A549 (cell line): ENCODE data around the gene PIM3.

Experiments
- BHLHE40 ChIP-seq: IDR thresholded peaks from 2 replicates; pipeline ENCODE4 v1.6.1; 2012; ENCODE audit warnings: low read depth, low read length, inconsistent platforms
- EP300 ChIP-seq, 2 experiments: fragments of >200 bp; sonication (Bioruptor Twin); formaldehyde crosslinking; IDR thresholded peaks; 2 replicates in 1 of 2; 3 replicates in 1 of 2; pipeline ENCODE4 v1.6.1; 2016 to 2017
- ESRRA ChIP-seq: fragments of 150-350 bp; IDR thresholded peaks from 2 replicates; pipeline ENCODE4 v1.6.1; 2014; ENCODE audit warnings: mild to moderate bottlenecking, low read length, borderline replicate concordance
- HOXB13 ChIP-seq: fragments of 250-450 bp; sonication (Bioruptor Pico); IDR thresholded peaks from 2 replicates; pipeline ENCODE4 v1.5.0; 2020; ENCODE audit warnings: low read depth, mild to moderate bottlenecking, moderate library complexity
- KDM1A ChIP-seq: fragments of 200-600 bp; sonication (generic); IDR thresholded peaks from 2 replicates; pipeline ENCODE4 v1.6.1; 2016; ENCODE audit warnings: low read depth, mild to moderate bottlenecking
- RAD21 ChIP-seq, 2 experiments: fragments of >200 bp in 1 of 2; sonication (Bioruptor Twin) in 1 of 2; formaldehyde crosslinking in 1 of 2; IDR thresholded peaks in 1 of 2; conservative IDR thresholded peaks in 1 of 2; 2 replicates in 1 of 2; 3 replicates in 1 of 2; pipeline ENCODE4 v1.6.1; 2012 to 2018; ENCODE audit warnings: inconsistent platforms in 1 of 2
- RARB ChIP-seq: fragments of 250-450 bp; sonication (Bioruptor Pico); IDR thresholded peaks from 2 replicates; pipeline ENCODE4 v1.8.0; 2021; ENCODE audit warnings: mild to moderate bottlenecking, moderate library complexity
- RCOR1 ChIP-seq: fragments of 150-350 bp; IDR thresholded peaks from 2 replicates; pipeline ENCODE4 v1.6.1; 2014; ENCODE audit warnings: antibody characterized with exemption, low read length, low read depth
- RFX5 ChIP-seq: fragments of 450-650 bp; IDR thresholded peaks from 2 replicates; pipeline ENCODE4 v1.7.1; 2014; ENCODE audit warnings: antibody characterized with exemption, mild to moderate bottlenecking, moderate library complexity
- TFCP2L1 ChIP-seq: fragments of 250-450 bp; sonication (Bioruptor Pico); IDR thresholded peaks from 2 replicates; pipeline ENCODE4 v1.5.0; 2021; ENCODE audit warnings: mild to moderate bottlenecking
- TF ChIP-seq, protein P1 (sequence below): IDR thresholded peaks from 2 replicates; pipeline ENCODE4 v1.6.1; 2012
- TF ChIP-seq, protein P2 (sequence below): fragments of >200 bp; sonication (Bioruptor Twin); formaldehyde crosslinking; IDR thresholded peaks from 3 replicates; pipeline ENCODE4 v1.5.1; 2016

DNA sequence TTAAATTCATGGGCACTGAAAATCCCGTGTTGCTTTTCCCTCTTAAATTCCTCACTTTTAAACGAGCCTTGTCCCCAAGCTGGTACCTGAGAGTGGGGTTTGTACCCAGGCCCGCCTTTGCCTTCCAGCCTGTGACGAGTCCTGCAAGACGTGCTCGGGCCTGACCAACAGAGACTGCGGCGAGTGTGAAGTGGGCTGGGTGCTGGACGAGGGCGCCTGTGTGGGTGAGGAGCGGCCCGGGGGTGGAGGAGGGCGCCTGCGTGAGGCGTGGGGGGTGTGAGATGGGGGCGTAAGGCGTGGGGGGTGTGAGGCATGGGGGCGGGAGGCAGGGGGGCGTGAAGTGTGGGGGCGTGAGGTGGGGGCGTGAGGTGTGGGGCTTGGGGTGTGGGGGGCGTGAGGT, 38.1 kb upstream of the PIM3 start:
- TF ChIP-seq BHLHE40 (no peak), RCOR1 (no peak), RAD21 (conservative IDR thresholded peaks at IDR 0.05 in 1 of 2, IDR thresholded peaks at IDR 0.05 in 1 of 2) (no peak), HOXB13 (CRISPR knock-in tag) (no peak), RARB (CRISPR knock-in tag) (no peak), ESRRA (no peak), KDM1A (no peak), TFCP2L1 (CRISPR knock-in tag) (no peak), EP300 (IDR thresholded peaks at IDR 0.05) (no peak), RFX5 (no peak)
- TF ChIP-seq, protein P1, sequence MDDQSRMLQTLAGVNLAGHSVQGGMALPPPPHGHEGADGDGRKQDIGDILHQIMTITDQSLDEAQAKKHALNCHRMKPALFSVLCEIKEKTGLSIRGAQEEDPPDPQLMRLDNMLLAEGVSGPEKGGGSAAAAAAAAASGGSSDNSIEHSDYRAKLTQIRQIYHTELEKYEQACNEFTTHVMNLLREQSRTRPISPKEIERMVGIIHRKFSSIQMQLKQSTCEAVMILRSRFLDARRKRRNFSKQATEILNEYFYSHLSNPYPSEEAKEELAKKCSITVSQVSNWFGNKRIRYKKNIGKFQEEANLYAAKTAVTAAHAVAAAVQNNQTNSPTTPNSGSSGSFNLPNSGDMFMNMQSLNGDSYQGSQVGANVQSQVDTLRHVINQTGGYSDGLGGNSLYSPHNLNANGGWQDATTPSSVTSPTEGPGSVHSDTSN: no peak
- TF ChIP-seq, protein P2, sequence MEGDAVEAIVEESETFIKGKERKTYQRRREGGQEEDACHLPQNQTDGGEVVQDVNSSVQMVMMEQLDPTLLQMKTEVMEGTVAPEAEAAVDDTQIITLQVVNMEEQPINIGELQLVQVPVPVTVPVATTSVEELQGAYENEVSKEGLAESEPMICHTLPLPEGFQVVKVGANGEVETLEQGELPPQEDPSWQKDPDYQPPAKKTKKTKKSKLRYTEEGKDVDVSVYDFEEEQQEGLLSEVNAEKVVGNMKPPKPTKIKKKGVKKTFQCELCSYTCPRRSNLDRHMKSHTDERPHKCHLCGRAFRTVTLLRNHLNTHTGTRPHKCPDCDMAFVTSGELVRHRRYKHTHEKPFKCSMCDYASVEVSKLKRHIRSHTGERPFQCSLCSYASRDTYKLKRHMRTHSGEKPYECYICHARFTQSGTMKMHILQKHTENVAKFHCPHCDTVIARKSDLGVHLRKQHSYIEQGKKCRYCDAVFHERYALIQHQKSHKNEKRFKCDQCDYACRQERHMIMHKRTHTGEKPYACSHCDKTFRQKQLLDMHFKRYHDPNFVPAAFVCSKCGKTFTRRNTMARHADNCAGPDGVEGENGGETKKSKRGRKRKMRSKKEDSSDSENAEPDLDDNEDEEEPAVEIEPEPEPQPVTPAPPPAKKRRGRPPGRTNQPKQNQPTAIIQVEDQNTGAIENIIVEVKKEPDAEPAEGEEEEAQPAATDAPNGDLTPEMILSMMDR: no peak
